Natural killer cell (primary cell): Measurements from ENCODE around the gene SCAMP1. TPM values are rescaled to one million over a fixed set of nuclear protein-coding genes. Genes with fewer than 3 reads are reported as not detected.

ENCODE experiments used
- ATAC-seq, 3 donors: fragments of 150-1000 bp in 2 of 3; fragments of 200-7000 bp in 1 of 3; cut with Tn5 transposase; 1 replicate in 1 of 3; 2 replicates in 2 of 3; pipeline ENCODE4 v1.10.0; 2021; ENCODE audit warnings: mild to moderate bottlenecking in 2 of 3, moderate library complexity in 2 of 3
- DNase-seq, 2 donors: peaks; one replicate each; pipeline versions ENCODE4 v3.0.0 to v3.0.0-alpha.2; 2013 to 2021; ENCODE audit warnings: mixed read lengths in 1 of 2
- H3K27ac ChIP-seq: one replicate; pipeline ENCODE4 v1.5.1; 2013; ENCODE audit warnings: mild to moderate bottlenecking, low read length
- H3K27me3 ChIP-seq: one replicate; pipeline ENCODE4 v1.6.1; 2013; ENCODE audit warnings: low read length; ENCODE audit not compliant: control insufficient read depth, insufficient read depth
- H3K36me3 ChIP-seq: one replicate; pipeline ENCODE4 v1.6.1; 2013; ENCODE audit warnings: low read length; ENCODE audit not compliant: control insufficient read depth, insufficient read depth
- H3K4me1 ChIP-seq: one replicate; pipeline ENCODE4 v1.6.1; 2013; ENCODE audit warnings: low read length; ENCODE audit not compliant: control insufficient read depth, insufficient read depth
- H3K4me3 ChIP-seq: one replicate; pipeline ENCODE4 v1.5.1; 2013; ENCODE audit warnings: low read length
- H3K9me3 ChIP-seq: one replicate; pipeline ENCODE4 v1.6.1; 2013; ENCODE audit warnings: low read length; ENCODE audit not compliant: control insufficient read depth, insufficient read depth
- H3K27ac Mint-ChIP-seq, 2 donors: one replicate each; pipeline ENCODE4 v1.8.0; 2022; ENCODE audit warnings: mild to moderate bottlenecking in 2 of 2, mixed read lengths in 2 of 2, moderate library complexity in 1 of 2
- H3K27me3 Mint-ChIP-seq, 2 donors: one replicate each; pipeline ENCODE4 v1.8.0; 2022; ENCODE audit warnings: low read depth in 2 of 2, mixed read lengths in 2 of 2
- H3K36me3 Mint-ChIP-seq: one replicate; pipeline ENCODE4 v1.8.0; 2022; ENCODE audit warnings: mixed read lengths
- H3K4me1 Mint-ChIP-seq, 2 donors: one replicate each; pipeline ENCODE4 v1.8.0; 2022; ENCODE audit warnings: mixed read lengths in 2 of 2
- H3K4me3 Mint-ChIP-seq: one replicate; pipeline ENCODE4 v1.8.0; 2022; ENCODE audit warnings: mild to moderate bottlenecking, moderate library complexity, mixed read lengths
- H3K9me3 Mint-ChIP-seq, 2 donors: one replicate each; pipeline ENCODE4 v1.8.0; 2022; ENCODE audit warnings: mixed read lengths in 2 of 2
- WGBS: methylation state at CpG from one replicate; pipeline ENCODE4 v1.1.7; 2013; ENCODE audit warnings: missing lambda C conversion rate; ENCODE audit not compliant: insufficient coverage; 5-methylcytosine and 5-hydroxymethylcytosine counted together
- intact Hi-C: fragments of 100-400 bp; cut with micrococcal nuclease; formaldehyde crosslinking; loops from one replicate; pipeline ENCODE4 v1.14.2; 2022
- total RNA-seq, 4 donors: library from RNA; stranded (reverse); fragments of 120-200 nt in 1 of 4; gene quantifications; one replicate each; pipeline versions ENCODE4 v1.2.3 to v1.2.4, GENCODE V29; 2013 to 2022
- TF ChIP-seq, protein P1 (sequence below): fragments of 200-600 bp; IDR thresholded peaks from one replicate; pipeline ENCODE4 v1.8.0; 2022; ENCODE audit warnings: antibody characterized with exemption

SCAMP1 gene
- total RNA-seq, 3 donors from 2014 or later (not counting 1 experiment from before 2014, with no cell fraction given) = 19.9 to 27.1 (median 20.5) TPM

DNA sequence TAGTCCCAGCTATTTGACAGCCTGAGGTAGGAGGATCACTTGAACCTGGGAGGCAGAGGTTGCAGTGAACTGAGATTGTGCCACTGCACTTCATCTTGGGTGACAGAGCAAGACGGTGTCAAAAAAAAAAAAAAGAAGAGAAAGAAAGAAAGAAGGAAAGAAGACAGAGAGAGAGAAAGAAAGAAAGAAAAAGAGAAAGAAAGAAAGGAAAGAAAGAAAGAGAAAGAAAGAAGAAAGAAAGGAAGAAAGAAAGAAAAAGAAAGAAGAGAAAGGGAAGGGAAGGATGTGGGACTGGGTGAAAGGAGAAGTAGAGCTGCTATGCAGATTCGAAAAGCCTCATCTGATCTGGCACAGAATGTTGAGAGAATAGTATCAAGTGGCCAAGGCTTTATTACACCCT is 23.7 kb upstream of the SCAMP1 start:
- H3K9me3 ChIP-seq = no peaks in the 10 kb centered on the region
- H3K27ac ChIP-seq = no peak overlapping the region
- ATAC-seq = no peak
- 94% methylated on average over 2 of the region's 2 CpGs for WGBS
- no peaks in the 10 kb centered on the region for H3K4me1 Mint-ChIP-seq
- no peaks in the 10 kb centered on the region for H3K27me3 ChIP-seq
- intact Hi-C loops = no loop called here
- H3K4me3 ChIP-seq = no peak overlapping the region
- peaks cover 15 to 20% of the 10 kb centered on the region in 2 donors for H3K27me3 Mint-ChIP-seq
- H3K4me3 Mint-ChIP-seq = no peak overlapping the region
- H3K27ac Mint-ChIP-seq = no peak overlapping the region
- no peaks in the 10 kb centered on the region for H3K4me1 ChIP-seq
- peaks cover 4 to 9% of the 10 kb centered on the region in 2 donors for H3K9me3 Mint-ChIP-seq
- no peaks in the 10 kb centered on the region for H3K36me3 Mint-ChIP-seq
- TF ChIP-seq, protein P1, sequence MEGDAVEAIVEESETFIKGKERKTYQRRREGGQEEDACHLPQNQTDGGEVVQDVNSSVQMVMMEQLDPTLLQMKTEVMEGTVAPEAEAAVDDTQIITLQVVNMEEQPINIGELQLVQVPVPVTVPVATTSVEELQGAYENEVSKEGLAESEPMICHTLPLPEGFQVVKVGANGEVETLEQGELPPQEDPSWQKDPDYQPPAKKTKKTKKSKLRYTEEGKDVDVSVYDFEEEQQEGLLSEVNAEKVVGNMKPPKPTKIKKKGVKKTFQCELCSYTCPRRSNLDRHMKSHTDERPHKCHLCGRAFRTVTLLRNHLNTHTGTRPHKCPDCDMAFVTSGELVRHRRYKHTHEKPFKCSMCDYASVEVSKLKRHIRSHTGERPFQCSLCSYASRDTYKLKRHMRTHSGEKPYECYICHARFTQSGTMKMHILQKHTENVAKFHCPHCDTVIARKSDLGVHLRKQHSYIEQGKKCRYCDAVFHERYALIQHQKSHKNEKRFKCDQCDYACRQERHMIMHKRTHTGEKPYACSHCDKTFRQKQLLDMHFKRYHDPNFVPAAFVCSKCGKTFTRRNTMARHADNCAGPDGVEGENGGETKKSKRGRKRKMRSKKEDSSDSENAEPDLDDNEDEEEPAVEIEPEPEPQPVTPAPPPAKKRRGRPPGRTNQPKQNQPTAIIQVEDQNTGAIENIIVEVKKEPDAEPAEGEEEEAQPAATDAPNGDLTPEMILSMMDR = no peak
- DNase-seq = no peak
- no peaks in the 10 kb centered on the region for H3K36me3 ChIP-seq

DNA sequence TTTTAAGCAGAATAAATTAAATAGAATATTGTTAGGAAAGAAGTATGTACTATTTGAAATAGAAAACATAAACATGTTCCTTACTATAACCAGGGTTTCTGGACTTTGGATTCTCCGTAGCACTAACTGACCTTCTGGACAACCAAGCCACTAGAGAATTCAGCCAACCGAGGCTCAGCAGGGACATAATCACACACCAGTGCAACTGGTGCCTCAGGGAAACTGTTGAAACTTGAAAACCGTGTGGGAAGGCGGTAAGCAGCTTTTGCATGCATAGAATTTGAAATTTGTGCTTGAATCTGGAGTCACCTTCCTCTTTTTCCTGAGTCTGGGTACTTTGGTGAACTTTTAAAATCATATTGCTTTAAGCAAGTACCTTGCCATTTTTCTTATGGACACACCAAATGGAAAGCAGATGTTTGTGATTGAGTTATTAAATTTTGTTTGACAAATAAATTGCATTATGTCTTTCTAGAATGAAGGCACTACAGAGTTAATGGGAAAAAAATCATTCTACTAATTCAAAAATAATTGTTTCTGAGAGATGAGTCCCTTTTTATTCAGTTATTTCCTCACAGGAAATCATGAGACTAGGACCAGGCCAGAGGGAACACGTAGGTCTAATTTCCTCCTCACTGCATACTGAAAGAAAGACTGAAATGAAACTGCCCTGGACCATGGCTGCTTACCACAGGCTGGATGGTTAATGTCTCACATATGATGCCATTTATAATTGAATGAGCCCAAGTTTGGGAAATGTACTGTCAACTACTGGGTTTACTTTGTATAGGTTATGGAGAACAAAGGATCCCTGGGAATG is 20.6 kb upstream of the SCAMP1 start:
- Mint-ChIP-seq H3K4me1 (no peaks in the 10 kb centered on the region), H3K36me3 (no peaks in the 10 kb centered on the region), H3K27me3 (peaks cover 5 to 15% of the 10 kb centered on the region in 2 donors), H3K27ac (no peak overlapping the region), H3K9me3 (peaks cover 4 to 9% of the 10 kb centered on the region in 2 donors), H3K4me3 (no peak overlapping the region)
- H3K9me3 ChIP-seq = no peaks in the 10 kb centered on the region
- no peak overlapping the region for H3K27ac ChIP-seq
- H3K36me3 ChIP-seq = no peaks in the 10 kb centered on the region
- TF ChIP-seq, protein P1 = no peak
- intact Hi-C loops = no loop called here
- H3K27me3 ChIP-seq = no peaks in the 10 kb centered on the region
- ATAC-seq = no peak
- H3K4me1 ChIP-seq = no peaks in the 10 kb centered on the region
- DNase-seq = no peak
- no peak overlapping the region for H3K4me3 ChIP-seq
- 78% methylated on average over 5 of the region's 5 CpGs for WGBS

DNA sequence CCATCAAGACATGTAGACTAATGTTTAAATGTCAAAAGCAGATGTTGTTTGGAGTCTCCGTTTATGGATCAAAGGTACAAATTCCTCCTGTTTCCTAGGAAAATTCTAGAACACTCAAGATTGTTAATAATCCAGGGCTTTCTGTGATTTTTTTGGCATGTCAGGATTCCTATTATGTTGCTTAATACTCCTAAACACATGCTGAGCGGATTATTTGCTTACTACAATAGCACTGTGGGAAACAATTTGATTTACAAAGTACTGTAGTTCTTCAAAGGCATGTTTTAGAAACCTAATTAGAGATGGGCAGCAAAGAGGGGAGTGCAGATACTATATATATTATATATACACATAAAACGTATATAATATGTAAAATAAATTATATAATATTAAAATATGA is 19.0 kb upstream of the SCAMP1 start:
- Mint-ChIP-seq H3K36me3 (no peaks in the 10 kb centered on the region), H3K4me3 (no peak overlapping the region), H3K27me3 (peaks cover 9 to 11% of the 10 kb centered on the region in 2 donors), H3K4me1 (no peaks in the 10 kb centered on the region), H3K27ac (no peak overlapping the region), H3K9me3 (peaks cover 4 to 9% of the 10 kb centered on the region in 2 donors)
- no peak for DNase-seq
- no peak overlapping the region for H3K4me3 ChIP-seq
- H3K27ac ChIP-seq = no peak overlapping the region
- H3K4me1 ChIP-seq = no peaks in the 10 kb centered on the region
- no peaks in the 10 kb centered on the region for H3K27me3 ChIP-seq
- 100% methylated on average over 1 of the region's 3 CpGs for WGBS
- TF ChIP-seq, protein P1 = no peak
- intact Hi-C loops = no loop called here
- H3K9me3 ChIP-seq = no peaks in the 10 kb centered on the region
- H3K36me3 ChIP-seq = no peaks in the 10 kb centered on the region
- ATAC-seq = no peak
